ENCODE data around the gene KLK8.
"Not testable (repeated sequence)": the region's sequence is repeated elsewhere in the genome, so short reads cannot be mapped to it uniquely, and the experiment has no call there.

KLK8 gene

DNA sequence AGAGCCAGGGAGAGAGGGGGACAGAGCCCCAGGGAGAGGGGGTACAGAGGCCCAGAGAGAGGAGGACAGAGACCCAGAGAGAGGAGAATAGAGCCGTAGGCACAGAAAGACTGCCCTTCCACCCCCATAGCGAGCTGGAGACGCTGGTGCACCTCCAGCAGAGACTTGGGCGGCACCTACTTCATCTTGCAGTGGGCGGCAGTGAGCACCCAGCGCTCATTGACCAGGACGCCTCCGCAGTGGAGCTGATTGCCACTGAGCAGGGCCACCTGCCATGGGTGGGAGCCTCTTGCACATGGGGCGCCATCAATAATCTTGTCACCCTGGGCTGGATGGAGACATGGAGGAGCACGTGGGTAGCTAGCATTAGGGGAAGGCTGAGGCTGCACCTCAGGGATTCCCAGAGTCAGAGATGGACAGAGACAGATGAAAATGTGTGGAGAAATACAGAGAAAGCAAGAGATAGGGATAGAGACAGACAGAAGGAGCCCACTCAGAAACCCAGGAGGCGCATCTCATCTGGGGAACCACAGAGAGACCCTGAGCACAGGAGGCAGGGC is 19.7 kb downstream of the KLK8 start:
- DNase-seq: no peak

- no peak for DNase-seq
Observed at GRCh38 chr19:50980208-50980607, 21.2 kb downstream of the KLK8 start.

- no peak for DNase-seq
Observed at GRCh38 chr19:50979758-50980157, 21.6 kb downstream of the KLK8 start.

- no peak for DNase-seq
Observed at GRCh38 chr19:50978772-50979390, 22.5 kb downstream of the KLK8 start.

- DNase-seq: no peak
Observed at GRCh38 chr19:50977626-50978025, 23.8 kb downstream of the KLK8 start.

- DNase-seq: no peak
Observed at GRCh38 chr19:50975766-50976165, 25.6 kb downstream of the KLK8 start.

DNA sequence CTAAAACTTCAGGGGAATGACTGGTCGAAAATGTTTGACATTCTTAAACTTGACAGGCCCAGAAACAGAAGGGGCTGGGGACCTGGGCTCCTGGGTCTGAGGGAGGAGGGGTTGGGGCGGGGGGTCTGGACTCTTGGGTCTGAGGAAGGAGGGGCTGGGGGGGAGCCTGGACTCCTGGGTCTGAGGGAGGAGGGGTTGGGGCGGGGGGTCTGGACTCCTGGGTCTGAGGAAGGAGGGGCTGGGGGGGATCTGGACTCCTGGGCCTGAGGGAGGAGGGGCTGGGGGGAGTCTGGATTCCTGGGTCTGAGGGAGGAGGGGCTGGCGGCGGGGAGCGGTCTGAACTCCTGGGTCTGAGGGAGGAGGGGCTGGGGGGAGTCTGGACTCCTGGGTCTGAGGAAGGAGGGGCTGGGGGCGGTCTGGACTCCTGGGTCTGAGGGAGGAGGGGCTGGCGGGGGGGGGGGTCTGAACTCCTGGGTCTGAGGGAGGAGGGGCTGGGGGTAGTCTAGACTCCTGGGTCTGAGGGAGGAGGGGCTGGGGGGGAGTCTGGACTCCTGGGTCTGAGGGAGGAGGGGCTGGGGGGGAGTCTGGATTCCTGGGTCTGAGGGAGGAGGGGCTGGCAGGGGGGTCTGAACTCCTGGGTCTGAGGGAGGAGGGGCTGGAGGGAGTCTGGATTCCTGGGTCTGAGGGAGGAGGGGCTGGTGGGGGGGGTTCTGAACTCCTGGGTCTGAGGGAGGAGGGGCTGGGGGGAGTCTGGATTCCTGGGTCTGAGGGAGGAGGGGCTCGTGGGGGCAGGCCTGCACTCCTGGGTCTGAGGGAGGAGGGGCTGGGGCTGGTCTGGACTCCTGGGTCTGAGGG is 26.5 kb downstream of the KLK8 start:
- DNase-seq: no peak

DNA sequence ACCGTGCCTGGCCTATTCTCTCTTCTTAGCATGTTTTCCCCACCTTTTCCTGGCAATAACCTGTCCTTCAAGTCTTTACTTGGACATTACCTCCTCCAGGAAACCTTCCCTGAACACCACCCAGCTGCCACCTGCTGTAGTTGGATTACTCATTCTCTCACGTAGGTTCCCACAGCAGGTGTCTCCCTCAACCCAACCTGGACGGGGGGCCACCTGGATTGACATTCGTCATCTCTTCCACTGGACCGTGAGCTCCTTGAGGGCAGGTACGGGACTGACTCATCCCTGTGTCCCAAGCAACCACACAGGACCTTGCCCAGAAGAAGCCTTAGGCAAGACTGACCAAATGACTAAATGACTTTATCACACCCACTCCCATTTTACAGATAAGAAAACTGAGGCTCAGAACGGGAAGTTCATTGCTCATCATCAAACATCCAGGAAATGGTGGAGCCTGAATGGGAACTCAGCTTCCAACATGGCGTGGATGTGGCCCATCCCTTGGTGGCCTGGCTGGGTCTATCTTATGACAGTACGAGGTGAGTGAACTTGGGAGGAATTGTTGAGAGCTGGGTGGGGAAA is 28.5 kb downstream of the KLK8 start:
- DNase-seq: no peak

DNA sequence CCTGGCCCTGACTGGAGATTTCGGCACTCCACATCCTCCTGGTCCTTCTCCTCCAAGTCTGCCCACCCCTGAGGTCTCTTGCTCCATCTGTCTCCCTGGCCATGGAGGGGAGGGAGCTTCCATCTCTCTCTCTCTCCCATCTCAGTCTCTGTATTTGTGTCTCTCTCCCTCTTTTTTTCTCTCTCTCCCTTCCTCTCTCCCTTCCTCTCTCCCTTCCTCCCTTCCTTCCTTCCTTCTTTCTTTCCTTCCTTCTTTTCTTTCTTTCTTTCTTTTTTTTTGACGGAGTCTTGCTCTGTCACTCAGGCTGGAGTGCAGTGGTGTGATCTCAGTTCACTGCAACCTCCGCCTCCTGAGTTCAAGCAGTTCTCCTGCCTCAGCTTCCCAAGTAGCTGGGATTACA is 31.6 kb downstream of the KLK8 start:
- DNase-seq: not testable (repeated sequence)

DNA sequence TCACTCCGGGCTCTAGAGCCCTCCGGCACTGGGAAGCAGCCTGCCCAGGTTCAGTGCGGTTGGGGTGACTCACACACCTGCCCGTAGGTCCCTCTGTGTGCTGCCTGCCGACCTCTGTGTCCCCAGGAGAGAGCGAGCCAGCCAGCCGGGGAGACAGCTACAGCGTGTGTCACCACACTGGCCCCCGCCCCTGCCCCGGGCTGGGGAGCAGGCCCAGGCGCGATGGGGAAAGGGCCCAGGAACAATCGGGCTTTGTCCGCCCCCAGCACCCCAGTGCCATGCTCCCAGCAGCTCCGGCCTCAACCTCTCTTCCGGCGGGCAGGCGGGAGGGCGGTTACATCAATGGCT is 32.0 kb downstream of the KLK8 start, which contains the start of gene KLK6:
Gene KLK6 (minus strand): TSS at position 179 of the 348 bp plus-strand sequence. CDS start 1,487 bp downstream, outside the sequence.
- no peak for DNase-seq

GRCh38 chr19:50968716-50969412 is 32.5 kb downstream of the KLK8 start:
- DNase-seq: no peak

GRCh38 chr19:50967929-50968715 is 33.3 kb downstream of the KLK8 start:
- DNase-seq: no peak

GRCh38 chr19:50964266-50964665 is 37.1 kb downstream of the KLK8 start:
- no peak for DNase-seq

GRCh38 chr19:50963381-50963780 is 38.0 kb downstream of the KLK8 start:
- no peak for DNase-seq

- DNase-seq: no peak
Observed at GRCh38 chr19:50962245-50962644, 39.2 kb downstream of the KLK8 start.

DNA sequence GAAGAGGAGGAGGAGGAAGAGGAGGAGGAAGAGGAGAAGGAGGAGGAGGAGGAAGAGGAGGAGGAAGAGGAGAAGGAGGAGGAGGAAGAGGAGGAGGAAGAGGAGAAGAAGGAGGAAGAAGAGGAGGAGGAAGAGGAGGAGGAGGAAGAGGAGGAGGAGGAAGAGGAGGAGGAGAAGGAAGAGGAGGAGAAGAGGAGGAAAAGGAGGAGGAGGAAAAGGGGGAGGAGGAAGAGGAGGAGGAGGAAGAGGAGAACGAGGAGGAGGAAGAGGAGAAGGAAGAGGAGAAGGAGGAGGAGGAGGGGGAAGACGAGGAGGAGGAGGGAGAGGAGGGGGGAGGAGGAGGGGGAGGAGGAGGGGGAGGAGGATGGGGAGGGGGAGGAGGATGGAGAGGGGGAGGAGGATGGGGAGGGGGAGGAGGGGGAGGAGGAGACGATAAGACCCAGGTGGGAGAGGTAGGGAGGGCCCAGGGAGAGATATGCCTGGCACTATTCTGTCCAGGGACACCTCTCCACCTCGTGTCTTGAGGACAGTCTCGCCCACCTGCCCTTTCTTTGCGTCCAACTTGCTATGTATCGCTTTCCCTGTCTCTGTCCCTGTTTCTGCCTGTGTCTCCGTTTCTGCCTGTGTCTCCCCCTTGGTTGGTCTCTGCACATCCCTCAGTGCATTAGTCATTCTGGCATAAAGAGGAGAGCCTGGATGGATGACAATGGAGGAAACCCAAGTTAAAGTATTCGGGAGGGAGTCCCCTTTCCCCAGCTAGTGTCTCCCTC is 41.5 kb downstream of the KLK8 start:
- DNase-seq: no peak

- DNase-seq: no peak
Observed at GRCh38 chr19:50957587-50957986, 43.8 kb downstream of the KLK8 start.

- no peak for DNase-seq
Observed at GRCh38 chr19:50952910-50953309, 48.5 kb downstream of the KLK8 start, which contains the start of gene KLK5. TSS of gene KLK5 (minus strand) at chr19:50953038. CDS start at chr19:50952657, 381 bp downstream.

- DNase-seq: no peak
Observed at GRCh38 chr19:50949861-50950260, 51.5 kb downstream of the KLK8 start.

- DNase-seq: no peak
Observed at GRCh38 chr19:50947123-50947522, 54.3 kb downstream of the KLK8 start.
